Measurements from ENCODE around the gene MMP11.
A peak's percentile ranks its signal among the peaks of the same experiment; 100 is the strongest.

MMP11 gene

DNA sequence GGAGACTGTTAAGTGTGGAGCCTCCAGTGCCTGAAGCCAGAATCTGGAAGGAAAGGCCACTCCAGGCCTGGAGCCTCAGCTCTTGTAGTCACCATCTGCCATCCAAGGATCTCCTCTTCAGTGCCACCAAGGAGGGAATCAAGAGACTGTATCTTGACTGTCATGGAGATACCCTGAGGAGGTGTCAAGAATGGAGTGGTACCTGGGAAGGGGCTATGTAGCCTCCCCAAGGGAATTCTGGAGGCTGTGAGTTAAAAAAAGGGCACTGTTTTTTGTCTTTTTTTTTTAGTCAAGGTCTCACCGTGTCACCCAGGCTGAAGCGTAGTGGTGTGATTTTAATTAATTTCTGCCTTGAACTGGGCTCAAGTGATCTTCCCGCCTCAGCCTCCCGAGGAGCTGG is 13.1 kb upstream of the MMP11 start:
- no peak for DNase-seq (ENCODE audit: low spot score)

- no peak for DNase-seq (ENCODE audit: low spot score)
These were observed 12.6 kb upstream of the MMP11 start for GRCh38 chr22:23760056-23760455.

DNA sequence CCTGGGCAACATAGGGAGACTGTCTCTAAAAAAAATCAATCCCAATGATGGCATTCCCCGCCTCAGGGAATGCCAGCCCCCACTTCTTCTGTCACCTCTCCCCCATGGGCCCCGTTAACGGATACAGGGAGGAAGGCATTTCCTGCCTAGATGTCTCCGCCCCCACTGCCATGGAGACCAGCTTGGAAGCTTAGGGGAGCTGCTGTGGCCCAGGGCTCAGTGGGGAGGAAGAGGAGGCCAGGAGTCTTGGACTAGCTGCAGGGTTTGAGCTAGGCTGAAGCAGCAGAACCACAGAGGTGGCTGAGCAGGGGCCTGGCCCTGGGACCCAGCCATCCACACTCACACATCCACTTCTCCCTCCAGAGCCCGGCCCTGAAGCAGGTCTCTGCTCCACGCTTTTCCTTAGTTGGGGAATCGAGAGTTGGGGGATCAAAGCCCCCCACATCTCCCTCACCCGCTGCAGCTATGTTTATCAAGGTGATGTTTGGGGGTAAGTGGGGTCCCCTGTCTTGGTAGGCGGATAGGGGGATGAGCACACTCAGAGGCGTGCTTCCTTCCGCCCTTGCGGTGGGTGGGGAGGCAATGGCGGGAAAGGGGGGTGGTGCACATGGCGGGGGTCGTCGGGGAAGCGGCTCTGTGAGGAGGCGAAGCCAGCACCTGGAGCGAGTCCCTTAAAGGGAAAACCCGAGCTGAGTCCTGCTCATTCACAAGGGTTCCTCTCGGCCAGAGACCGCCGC is 9.6 kb upstream of the MMP11 start, which contains the start of gene C22orf15:
C22orf15 (plus strand) TSS at position 149 of the 737 bp plus-strand sequence; CDS start at position 466, 317 bp downstream.
- peak; percentile 77 for DNase-seq (ENCODE audit: low spot score)

DNA sequence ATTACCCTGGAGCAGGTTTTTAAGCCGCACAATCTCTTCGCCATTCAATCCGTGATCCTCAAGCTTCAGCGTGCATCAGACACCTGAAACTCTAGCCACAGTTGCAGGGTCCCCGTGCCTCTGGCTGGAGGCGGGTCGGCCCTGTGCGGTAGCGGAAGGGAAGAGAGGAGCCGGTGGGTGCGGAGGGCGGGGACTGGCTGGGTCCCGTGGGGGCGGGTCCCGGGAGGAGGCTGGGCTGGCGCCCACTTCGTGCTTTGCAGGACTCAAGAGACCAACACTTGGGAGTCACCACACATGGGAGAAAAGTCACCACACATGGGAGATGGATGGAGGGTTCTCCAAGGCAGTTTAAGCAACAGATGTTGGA is 9.1 kb upstream of the MMP11 start:
- peak; percentile 68 for DNase-seq (ENCODE audit: low spot score)

GRCh38 chr22:23763954-23764353 is 8.7 kb upstream of the MMP11 start:
- DNase-seq (ENCODE audit: low spot score) = no peak

DNA sequence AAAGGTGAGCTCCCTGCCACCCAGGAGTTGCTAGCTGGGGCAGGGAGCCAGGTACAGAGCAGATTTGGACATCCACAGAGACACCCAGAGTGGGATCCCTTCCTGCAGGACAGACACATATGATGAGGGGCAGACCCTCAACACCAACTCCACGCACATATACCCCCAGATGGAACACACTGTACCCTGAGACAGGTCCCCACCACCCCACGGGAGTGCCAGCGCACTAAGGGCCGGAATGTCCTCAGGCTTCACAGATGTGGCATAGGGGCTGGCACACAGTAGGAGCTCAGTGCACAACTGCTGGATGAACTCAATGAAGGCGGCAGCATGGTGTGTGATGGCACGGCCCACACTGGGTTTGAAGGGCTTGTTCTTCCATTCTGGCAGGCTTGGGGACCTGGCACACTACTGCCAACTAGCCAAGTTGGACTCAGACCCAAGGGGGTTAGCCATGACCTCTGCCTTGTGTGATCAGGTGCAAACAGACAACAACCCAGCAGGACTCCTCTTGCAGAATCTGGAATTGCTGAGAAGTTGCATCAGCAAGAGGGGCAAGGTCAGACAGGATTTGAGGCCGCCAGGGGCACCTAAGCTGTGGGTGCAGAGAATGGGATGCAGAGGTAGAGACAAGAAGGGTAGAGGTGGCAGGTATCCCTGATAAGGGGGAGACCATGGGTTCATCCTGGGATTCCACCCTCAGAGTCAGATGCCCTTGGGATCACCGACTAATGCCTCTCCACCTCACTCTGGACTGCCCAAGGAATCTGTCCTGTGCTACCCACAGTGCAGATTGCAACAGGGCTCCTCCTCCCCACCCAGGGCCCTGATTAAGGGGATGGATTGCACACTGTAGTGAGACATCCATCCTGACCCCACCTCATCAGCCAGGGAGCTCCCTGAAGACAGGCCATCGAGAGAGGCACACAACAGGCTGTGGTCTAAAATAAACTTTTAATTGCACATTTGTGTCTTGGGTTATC is 7.5 kb upstream of the MMP11 start:
- DNase-seq (ENCODE audit: low spot score) = no peak

DNA sequence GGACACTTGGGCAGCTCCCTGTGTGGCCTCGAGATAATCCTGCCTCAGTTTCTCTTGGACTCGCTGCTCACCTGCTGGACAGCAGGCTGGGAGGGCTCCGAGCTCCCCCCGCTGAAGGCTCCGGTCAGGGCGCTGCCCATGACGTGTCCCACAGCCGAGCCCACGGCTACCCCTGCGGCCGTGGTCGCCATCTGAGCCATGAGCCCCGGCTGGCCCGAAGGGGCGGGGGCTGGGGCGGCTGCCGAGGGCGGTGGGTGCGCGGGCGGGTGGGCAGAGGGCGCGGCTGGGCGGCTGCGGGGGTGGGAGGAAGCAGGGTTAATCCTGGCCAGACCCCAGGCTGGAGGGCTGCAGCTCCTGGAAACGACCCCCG is 5.4 kb upstream of the MMP11 start:
- DNase-seq (ENCODE audit: low spot score) = no peak

DNA sequence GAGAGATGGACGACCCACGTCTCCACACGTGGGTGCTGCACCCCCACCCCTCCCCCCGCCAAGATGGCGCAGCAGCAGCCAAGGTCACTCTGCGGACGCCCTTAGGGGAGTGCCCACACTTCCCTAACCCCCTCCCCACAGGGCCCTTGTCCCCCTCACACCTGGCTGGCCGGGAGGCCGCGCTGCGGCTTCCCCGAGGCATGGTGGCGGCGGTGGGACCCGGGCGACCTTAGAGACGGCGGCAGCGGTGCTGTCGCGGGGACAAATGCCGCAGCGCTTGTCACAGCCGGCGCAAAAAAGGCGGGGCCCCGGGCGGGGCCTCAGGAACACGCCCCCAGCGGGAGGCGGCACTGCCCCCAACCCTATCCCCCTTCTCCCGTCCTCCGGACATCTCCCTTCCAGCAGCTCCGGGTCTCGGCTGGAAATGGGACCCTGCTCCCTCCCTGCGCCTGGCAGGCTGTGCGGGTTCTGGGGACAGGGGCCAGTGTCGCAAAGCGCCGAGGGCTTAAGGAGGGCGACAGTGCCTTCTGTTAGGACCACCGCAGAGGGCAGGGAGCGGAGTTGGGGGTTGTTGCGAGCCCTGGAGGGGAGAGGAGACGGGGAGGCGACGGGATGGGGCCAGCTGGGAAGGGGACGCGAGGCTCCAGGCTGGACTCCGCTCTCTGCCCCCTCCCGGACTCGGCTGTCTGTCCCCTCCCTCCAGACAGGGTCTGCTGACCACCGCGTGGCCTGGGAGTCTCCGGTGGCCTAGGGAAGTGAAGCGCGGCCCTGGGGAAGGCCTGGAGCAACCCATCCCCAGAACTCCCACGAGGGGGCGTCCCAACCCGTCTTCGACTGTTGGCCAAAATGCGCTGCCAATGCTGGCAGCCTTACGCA is 4.7 kb upstream of the MMP11 start, which contains the start of gene CHCHD10:
CHCHD10 (minus strand) TSS at position 300 of the 876 bp plus-strand sequence; CDS start at position 202, 98 bp downstream.
- DNase-seq (ENCODE audit: low spot score) = peak; percentile 92

DNA sequence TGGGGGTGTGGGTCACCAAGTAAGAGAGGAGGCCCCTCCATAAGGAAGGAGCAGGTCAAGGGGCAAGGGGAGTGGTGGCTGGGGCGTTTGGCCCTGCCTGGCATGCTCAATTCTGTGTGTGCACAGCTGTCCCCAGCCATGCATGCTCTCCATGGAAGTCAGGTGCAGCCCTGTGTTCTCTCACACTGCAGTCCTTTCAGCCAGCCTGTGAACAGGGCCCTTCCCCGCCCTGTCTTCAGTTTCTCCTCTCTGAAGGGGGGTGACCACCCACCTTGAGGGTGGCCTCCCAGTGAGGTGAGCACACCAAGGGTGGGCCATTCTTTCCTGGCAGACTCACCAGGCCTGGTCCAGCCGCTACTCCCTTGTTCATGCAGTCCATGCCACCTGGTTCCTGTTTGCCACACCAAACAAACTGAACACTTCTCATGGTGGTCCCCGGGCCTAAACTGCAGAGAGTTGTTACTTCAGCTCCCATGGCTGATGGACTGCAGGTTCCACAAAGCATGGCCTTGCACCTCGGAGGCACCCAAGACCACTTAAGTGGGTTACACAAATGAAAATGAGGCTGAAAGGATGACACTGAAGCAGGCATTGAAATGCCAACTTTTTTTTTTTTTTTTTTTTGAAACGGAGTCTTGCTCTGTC is 3.2 kb upstream of the MMP11 start:
- DNase-seq (ENCODE audit: low spot score) = no peak

- DNase-seq (ENCODE audit: low spot score) = no peak
These were observed 367 bp upstream of the MMP11 start for GRCh38 chr22:23772315-23772648.

- DNase-seq (ENCODE audit: low spot score) = no peak
These were observed 949 bp downstream of the MMP11 start for GRCh38 chr22:23773483-23774113.

DNA sequence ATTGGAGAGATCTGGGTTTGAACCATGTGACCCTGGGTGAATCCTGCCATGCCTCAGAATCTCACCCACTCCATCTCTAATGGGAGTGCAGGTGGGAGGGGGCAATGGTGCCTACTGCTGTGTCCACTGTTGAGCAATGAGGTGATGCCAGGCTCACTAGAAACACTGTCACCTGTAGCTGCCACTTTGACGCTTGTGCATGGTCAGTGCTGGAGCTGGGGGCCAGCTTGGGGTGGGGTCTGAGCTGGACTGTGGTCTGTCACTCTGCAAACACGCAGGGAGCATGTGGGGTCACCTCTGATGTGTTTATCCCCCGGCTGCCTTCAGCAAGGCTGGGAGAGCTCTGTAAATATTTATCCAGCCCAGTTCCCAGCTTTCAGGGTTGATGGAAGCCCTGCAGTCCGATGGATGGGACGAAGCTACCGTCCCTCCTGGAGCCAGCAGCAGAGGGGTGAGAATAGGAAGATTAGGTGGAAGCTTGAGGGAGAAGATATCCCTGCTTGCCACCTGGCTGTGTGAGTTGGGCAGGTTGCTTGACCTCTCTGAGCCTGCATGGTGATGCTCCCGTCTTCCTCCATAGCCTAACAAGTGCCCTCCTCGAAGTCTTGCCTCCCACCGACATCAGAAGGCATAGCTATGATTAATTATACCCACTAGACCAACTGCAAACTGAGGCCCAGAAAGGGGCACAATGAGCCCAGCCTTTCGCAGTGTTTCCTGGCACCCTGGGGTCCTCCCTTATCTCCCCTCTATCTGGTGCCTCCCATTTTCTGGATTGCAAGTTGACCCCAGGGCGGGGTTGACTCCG is 1.7 kb downstream of the MMP11 start:
- DNase-seq (ENCODE audit: low spot score) = no peak

DNA sequence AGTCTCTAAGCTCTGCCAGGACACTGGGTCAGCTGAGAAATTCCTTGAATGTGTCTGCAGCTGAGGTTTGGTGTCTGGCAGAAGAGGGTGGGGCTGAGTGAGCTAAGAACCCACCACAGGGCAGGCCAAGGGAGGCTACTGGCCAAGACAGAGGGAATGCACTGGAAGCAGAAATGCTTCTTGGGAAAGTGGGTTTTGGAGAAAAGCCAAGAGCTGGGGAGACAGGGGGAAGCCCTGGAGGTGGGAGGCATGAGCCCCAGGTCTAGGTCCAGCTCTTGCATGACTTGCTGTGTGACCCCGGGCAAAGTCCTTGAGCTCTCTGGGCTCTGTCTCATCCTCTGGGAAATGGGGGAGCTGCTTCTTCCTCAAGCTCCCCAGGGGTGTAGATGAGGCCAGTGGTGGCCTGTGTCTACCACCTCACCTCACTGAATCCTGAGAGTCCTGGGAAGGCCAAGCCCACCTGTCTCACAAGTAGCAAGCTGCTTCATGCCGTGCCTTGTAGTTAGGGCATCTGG is 2.3 kb downstream of the MMP11 start:
- peak; percentile 79 for DNase-seq (ENCODE audit: low spot score)

DNA sequence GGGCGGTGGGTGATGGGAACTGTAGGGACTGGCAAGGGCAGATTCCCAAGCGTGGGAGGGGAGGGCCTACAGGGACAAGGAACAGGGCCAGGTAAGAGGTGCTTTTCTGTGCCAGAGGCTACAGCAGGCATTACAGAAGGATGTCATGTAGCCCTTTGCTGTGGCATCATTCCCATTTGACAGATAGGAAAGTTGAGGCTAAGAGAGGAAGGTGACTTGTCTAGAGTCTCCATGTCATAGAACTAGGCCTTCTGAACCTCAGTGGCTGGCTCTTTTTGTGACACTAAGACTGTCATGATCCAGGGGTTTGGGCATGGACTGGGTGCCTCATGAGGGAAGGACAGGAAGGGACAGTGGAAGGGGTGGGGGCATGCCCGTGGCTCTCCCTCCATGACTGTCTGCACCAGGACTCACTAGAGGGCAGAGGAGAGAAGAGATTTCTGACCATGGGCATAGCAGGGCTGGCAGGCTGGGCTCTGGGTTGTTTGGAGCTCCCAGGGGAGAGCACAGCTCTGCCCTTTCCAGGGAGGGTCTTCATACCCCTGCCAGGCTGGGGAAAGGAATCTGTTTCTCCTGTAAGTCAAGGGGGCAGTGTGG is 3.2 kb downstream of the MMP11 start:
- no peak for DNase-seq (ENCODE audit: low spot score)

GRCh38 chr22:23777776-23778576 is 5.3 kb downstream of the MMP11 start:
- DNase-seq (ENCODE audit: low spot score) = no peak

DNA sequence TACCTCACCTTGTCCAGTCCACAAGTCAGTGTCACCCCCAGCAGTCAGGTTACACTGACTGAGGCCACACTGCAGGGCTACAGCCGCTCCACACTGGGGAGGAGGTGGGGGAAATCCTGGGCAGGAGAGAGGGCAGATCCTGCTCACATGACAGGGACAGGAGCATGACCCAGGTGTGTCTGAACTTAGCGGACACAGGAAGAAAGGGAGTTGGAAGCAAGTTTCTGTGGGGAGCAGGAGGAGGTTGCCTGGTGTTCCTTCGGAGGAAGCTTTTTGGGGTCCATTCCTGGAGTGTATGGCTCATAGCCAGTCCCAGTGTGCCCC is 5.9 kb downstream of the MMP11 start:
- no peak for DNase-seq (ENCODE audit: low spot score)

GRCh38 chr22:23779083-23779482 is 6.4 kb downstream of the MMP11 start:
- DNase-seq (ENCODE audit: low spot score) = no peak

DNA sequence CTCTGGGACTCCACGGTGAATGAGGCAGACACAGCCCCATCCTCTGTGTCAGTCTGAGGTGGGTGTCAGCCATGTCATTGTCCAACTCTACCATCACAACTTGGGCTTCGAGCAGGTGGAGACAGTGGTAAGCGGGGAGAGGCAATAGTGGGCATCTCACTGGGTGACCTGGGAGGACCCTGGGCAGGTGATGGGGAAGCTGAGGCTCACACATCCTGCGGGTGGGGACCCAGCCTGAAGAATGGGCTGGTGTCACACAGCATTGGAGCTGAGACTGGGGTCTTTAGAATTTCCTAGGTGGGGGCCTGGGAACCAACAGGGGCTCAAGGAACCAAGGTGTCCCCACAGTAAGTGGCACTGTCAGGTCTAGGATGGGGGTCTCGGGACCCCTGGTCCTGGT is 7.1 kb downstream of the MMP11 start:
- no peak for DNase-seq (ENCODE audit: low spot score)

- DNase-seq (ENCODE audit: low spot score) = no peak
These were observed 7.6 kb downstream of the MMP11 start for GRCh38 chr22:23780146-23780748.
